Liver (tissue), 9 donors: ENCODE data around the gene NSG1. TPM values are rescaled to one million over a fixed set of nuclear protein-coding genes. Genes with fewer than 3 reads are reported as not detected.

ENCODE experiments used
- DNase-seq: peaks from one replicate; pipeline ENCODE4 v3.0.0-alpha.2; 2017; ENCODE audit warnings: low spot score
- H3K27ac ChIP-seq, 2 donors: one replicate each; pipeline ENCODE4 v1.7.0; 2013; ENCODE audit warnings: inconsistent platforms in 2 of 2, low read length in 2 of 2, control low read depth in 1 of 2, low read depth in 1 of 2, mild to moderate bottlenecking in 1 of 2
- H3K27me3 ChIP-seq, 4 donors: one replicate each; pipeline versions ENCODE4 v1.6.1 to v1.7.0; 2013; ENCODE audit warnings: low read length in 3 of 4, inconsistent platforms in 1 of 4, mild to moderate bottlenecking in 1 of 4, moderate library complexity in 1 of 4; ENCODE audit not compliant: control insufficient read depth in 4 of 4, insufficient read depth in 4 of 4
- H3K36me3 ChIP-seq, 4 donors: one replicate each; pipeline versions ENCODE4 v1.6.1 to v1.7.0; 2013; ENCODE audit warnings: low read length in 3 of 4, mild to moderate bottlenecking in 3 of 4, low read depth in 1 of 4, moderate library complexity in 1 of 4; ENCODE audit not compliant: control insufficient read depth in 4 of 4, insufficient read depth in 3 of 4
- H3K4me1 ChIP-seq, 4 donors: one replicate each; pipeline versions ENCODE4 v1.6.1 to v1.7.0; 2013; ENCODE audit warnings: low read length in 3 of 4, mild to moderate bottlenecking in 3 of 4, moderate library complexity in 1 of 4; ENCODE audit not compliant: control insufficient read depth in 4 of 4, insufficient read depth in 4 of 4
- H3K4me3 ChIP-seq, 3 donors: one replicate each; pipeline versions ENCODE4 v1.6.1 to v1.7.0; 2013; ENCODE audit warnings: low read length in 3 of 3, control low read depth in 1 of 3, low read depth in 1 of 3, mild to moderate bottlenecking in 1 of 3
- H3K9ac ChIP-seq, 2 donors: one replicate each; pipeline ENCODE4 v1.7.0; 2013; ENCODE audit warnings: low read length in 2 of 2, mild to moderate bottlenecking in 2 of 2, moderate library complexity in 2 of 2, control low read depth in 1 of 2, low read depth in 1 of 2
- H3K9me3 ChIP-seq, 4 donors: one replicate each; pipeline versions ENCODE4 v1.6.1 to v1.7.0; 2013; ENCODE audit warnings: low read length in 3 of 4; ENCODE audit not compliant: control insufficient read depth in 4 of 4
- FOXA1 ChIP-seq: IDR thresholded peaks from 2 replicates; pipeline ENCODE4 v1.6.1; 2016; ENCODE audit warnings: antibody characterized with exemption
- FOXA2 ChIP-seq: IDR thresholded peaks from 2 replicates; pipeline ENCODE4 v1.6.1; 2016; ENCODE audit warnings: antibody characterized with exemption
- GABPA ChIP-seq, 2 donors: IDR thresholded peaks in 1 of 2; conservative IDR thresholded peaks in 1 of 2; 2 replicates each; pipeline ENCODE4 v1.6.1; 2016; ENCODE audit warnings: antibody characterized with exemption in 2 of 2, mild to moderate bottlenecking in 1 of 2, moderate library complexity in 1 of 2
- HNF4A ChIP-seq, 2 donors: conservative IDR thresholded peaks; 2 replicates each; pipeline ENCODE4 v1.6.1; 2016; ENCODE audit warnings: antibody characterized with exemption in 2 of 2, mild to moderate bottlenecking in 2 of 2
- HNF4G ChIP-seq: IDR thresholded peaks from 2 replicates; pipeline ENCODE4 v1.6.1; 2016; ENCODE audit warnings: antibody characterized with exemption
- JUND ChIP-seq, 2 donors: IDR thresholded peaks; 2 replicates each; pipeline ENCODE4 v1.6.1; 2016; ENCODE audit warnings: antibody characterized with exemption in 2 of 2
- RAD21 ChIP-seq, 2 donors: IDR thresholded peaks; 2 replicates each; pipeline ENCODE4 v1.6.1; 2016; ENCODE audit warnings: antibody characterized with exemption in 2 of 2, mild to moderate bottlenecking in 2 of 2
- RXRA ChIP-seq, 2 donors: IDR thresholded peaks; 2 replicates each; pipeline ENCODE4 v1.6.1; 2017 to 2018; ENCODE audit warnings: antibody characterized with exemption in 2 of 2, mild to moderate bottlenecking in 1 of 2
- SP1 ChIP-seq: IDR thresholded peaks from 2 replicates; pipeline ENCODE4 v1.6.1; 2018; ENCODE audit warnings: antibody characterized with exemption, mild to moderate bottlenecking
- TAF1 ChIP-seq: conservative IDR thresholded peaks from 2 replicates; pipeline ENCODE4 v1.6.1; 2016; ENCODE audit warnings: antibody characterized with exemption, mild to moderate bottlenecking
- YY1 ChIP-seq: IDR thresholded peaks from 2 replicates; pipeline ENCODE4 v1.6.1; 2016; ENCODE audit warnings: antibody characterized with exemption, mild to moderate bottlenecking
- WGBS: extraction: QIAGEN DNeasy Blood & Tissue Kit; methylation state at CpG from one replicate; pipeline ENCODE4 v1.1.7; 2013; 5-methylcytosine and 5-hydroxymethylcytosine counted together
- polyA plus RNA-seq, 2 donors: library from polyadenylated mRNA; stranded (reverse) in 1 of 2; unstranded in 1 of 2; fragments of 200-250 nt in 1 of 2; fragments of >200 nt in 1 of 2; fragmentation: Nextera tagmentation in 1 of 2; extraction: Ambion mirVana in 1 of 2; gene quantifications; one replicate each; pipeline versions ENCODE4 v1.2.1 to v1.2.3, GENCODE V29; 2013 to 2015
- total RNA-seq, 2 donors: library from RNA; depleted of rRNA; stranded (reverse); fragments of >200 nt; gene quantifications; one replicate each; pipeline ENCODE4 v1.2.3, GENCODE V29; 2014
- TF ChIP-seq, protein P1 (sequence below): IDR thresholded peaks from 2 replicates; pipeline ENCODE4 v1.6.1; 2016; ENCODE audit warnings: antibody characterized with exemption
- TF ChIP-seq, protein P2 (sequence below): IDR thresholded peaks from 2 replicates; pipeline ENCODE4 v1.6.1; 2016; ENCODE audit warnings: antibody characterized with exemption
- TF ChIP-seq, protein P3 (sequence below): IDR thresholded peaks from 2 replicates; pipeline ENCODE4 v1.6.1; 2016; ENCODE audit warnings: antibody characterized with exemption, mild to moderate bottlenecking
- TF ChIP-seq, protein P4 (sequence below): IDR thresholded peaks from 2 replicates; pipeline ENCODE4 v1.6.1; 2016; ENCODE audit warnings: antibody characterized with exemption
- donor health status: healthy.
- donor health status: healthy.
- donor health status: healthy.
- donor health status: healthy.
- donor health status: healthy.

NSG1 gene
- total and polyA plus RNA-seq, 4 donors = under 0.01 to 0.33 (median 0.13) TPM

DNA sequence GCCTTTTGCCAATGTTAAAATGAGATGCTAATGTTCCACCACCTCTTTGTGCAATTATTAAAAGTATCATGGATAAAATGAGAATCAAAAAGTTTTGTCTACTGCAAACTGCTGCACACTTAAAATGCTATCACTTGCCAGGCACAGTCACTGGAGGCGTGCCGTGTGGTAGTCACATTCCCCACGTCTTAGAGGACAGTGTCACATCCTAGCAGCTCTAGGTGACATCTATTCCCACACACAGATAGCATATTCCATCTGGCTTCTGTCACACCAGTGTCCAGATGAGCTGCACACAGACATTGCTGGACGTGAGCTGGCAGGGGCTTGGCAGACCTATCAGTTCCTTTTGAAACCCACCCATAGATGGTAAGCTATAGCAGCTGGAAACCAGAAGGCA is 47.0 kb downstream of the NSG1 start:
- no peaks in the 10 kb centered on the region for H3K27me3 ChIP-seq
- H3K27ac ChIP-seq = no peak overlapping the region
- H3K4me3 ChIP-seq = no peak overlapping the region
- TF ChIP-seq FOXA1 = no peak
- TF ChIP-seq JUND (IDR thresholded peaks at IDR 0.05) = no peak
- TF ChIP-seq TAF1 = no peak
- TF ChIP-seq HNF4A (conservative IDR thresholded peaks at IDR 0.05) = no peak
- TF ChIP-seq, protein P1, sequence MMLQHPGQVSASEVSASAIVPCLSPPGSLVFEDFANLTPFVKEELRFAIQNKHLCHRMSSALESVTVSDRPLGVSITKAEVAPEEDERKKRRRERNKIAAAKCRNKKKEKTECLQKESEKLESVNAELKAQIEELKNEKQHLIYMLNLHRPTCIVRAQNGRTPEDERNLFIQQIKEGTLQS = no peak
- TF ChIP-seq, protein P2, sequence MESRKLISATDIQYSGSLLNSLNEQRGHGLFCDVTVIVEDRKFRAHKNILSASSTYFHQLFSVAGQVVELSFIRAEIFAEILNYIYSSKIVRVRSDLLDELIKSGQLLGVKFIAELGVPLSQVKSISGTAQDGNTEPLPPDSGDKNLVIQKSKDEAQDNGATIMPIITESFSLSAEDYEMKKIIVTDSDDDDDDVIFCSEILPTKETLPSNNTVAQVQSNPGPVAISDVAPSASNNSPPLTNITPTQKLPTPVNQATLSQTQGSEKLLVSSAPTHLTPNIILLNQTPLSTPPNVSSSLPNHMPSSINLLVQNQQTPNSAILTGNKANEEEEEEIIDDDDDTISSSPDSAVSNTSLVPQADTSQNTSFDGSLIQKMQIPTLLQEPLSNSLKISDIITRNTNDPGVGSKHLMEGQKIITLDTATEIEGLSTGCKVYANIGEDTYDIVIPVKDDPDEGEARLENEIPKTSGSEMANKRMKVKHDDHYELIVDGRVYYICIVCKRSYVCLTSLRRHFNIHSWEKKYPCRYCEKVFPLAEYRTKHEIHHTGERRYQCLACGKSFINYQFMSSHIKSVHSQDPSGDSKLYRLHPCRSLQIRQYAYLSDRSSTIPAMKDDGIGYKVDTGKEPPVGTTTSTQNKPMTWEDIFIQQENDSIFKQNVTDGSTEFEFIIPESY = no peak
- no peak for TF ChIP-seq YY1
- H3K4me1 ChIP-seq = no peaks in the 10 kb centered on the region
- DNase-seq = no peak
- H3K9me3 ChIP-seq = no peaks in the 10 kb centered on the region
- H3K36me3 ChIP-seq = peaks cover 4 to 37% (median 28%) of the 10 kb centered on the region in 4 donors
- 96% methylated on average over 4 of the region's 4 CpGs for WGBS
- no peak overlapping the region for H3K9ac ChIP-seq

DNA sequence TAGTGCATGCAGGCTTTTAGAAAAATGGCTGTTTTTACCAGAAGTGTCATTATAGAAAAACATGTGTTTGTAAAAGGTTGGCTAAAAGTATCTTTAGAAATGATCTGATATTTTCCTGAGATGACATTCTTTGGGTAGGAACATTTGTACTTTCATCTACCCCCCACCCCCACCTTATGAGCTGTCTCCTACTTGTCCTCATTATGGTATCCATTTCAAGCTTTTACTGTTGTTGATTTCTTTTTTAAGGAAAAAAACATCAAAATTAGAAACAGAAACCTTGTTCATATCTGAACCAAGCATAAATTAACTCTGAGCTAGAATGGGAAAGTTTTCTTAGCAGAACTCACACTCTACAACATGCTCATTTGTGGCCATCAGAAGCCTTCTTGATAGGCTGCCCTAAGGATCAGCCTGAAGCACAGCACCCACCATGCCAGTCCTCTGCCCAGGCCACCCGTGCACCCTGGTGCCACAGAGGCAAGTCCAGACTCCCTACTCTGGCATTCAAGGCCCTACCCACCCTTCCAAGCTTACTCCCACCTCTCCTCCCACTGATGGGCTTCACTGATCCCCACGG is 49.4 kb downstream of the NSG1 start:
- WGBS = over 99% methylated on average over 2 of the region's 2 CpGs
- no peak for DNase-seq
- H3K27me3 ChIP-seq = no peaks in the 10 kb centered on the region
- H3K4me1 ChIP-seq = no peaks in the 10 kb centered on the region
- TF ChIP-seq YY1 (no peak), SP1 (no peak), FOXA1 (no peak), RAD21 (IDR thresholded peaks at IDR 0.05) (no peak), GABPA (IDR thresholded peaks at IDR 0.05 in 1 of 2, conservative IDR thresholded peaks at IDR 0.05 in 1 of 2) (no peak), FOXA2 (no peak), HNF4G (no peak), RXRA (IDR thresholded peaks at IDR 0.05) (no peak), TAF1 (no peak)
- TF ChIP-seq, protein P3, sequence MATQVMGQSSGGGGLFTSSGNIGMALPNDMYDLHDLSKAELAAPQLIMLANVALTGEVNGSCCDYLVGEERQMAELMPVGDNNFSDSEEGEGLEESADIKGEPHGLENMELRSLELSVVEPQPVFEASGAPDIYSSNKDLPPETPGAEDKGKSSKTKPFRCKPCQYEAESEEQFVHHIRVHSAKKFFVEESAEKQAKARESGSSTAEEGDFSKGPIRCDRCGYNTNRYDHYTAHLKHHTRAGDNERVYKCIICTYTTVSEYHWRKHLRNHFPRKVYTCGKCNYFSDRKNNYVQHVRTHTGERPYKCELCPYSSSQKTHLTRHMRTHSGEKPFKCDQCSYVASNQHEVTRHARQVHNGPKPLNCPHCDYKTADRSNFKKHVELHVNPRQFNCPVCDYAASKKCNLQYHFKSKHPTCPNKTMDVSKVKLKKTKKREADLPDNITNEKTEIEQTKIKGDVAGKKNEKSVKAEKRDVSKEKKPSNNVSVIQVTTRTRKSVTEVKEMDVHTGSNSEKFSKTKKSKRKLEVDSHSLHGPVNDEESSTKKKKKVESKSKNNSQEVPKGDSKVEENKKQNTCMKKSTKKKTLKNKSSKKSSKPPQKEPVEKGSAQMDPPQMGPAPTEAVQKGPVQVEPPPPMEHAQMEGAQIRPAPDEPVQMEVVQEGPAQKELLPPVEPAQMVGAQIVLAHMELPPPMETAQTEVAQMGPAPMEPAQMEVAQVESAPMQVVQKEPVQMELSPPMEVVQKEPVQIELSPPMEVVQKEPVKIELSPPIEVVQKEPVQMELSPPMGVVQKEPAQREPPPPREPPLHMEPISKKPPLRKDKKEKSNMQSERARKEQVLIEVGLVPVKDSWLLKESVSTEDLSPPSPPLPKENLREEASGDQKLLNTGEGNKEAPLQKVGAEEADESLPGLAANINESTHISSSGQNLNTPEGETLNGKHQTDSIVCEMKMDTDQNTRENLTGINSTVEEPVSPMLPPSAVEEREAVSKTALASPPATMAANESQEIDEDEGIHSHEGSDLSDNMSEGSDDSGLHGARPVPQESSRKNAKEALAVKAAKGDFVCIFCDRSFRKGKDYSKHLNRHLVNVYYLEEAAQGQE = no peak
- TF ChIP-seq, protein P4, sequence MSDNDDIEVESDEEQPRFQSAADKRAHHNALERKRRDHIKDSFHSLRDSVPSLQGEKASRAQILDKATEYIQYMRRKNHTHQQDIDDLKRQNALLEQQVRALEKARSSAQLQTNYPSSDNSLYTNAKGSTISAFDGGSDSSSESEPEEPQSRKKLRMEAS = no peak
- H3K9me3 ChIP-seq = no peaks in the 10 kb centered on the region
- peaks cover 4 to 42% (median 31%) of the 10 kb centered on the region in 4 donors for H3K36me3 ChIP-seq
- no peak overlapping the region for H3K9ac ChIP-seq
- no peak overlapping the region for H3K4me3 ChIP-seq
- H3K27ac ChIP-seq = no peak overlapping the region
